ENCODE measurements around the gene AMZ1. TPM values are rescaled to one million over a fixed set of nuclear protein-coding genes. Genes with fewer than 3 reads are reported as not detected.

The AMZ1 gene
- total RNA-seq (under 1 TPM; 0.32 to 0.76 TPM), total RNA-seq (0.46 to 2.5 reads per million in 2 donors)

- Mint-ChIP-seq H3K4me1 (peaks cover 5% of the 10 kb centered on the region), H3K36me3 (ENCODE audit: low read depth) (peaks cover 5% of the 10 kb centered on the region), H3K4me3 (peak within 1 kb of the TSS; percentile 55), H3K27ac (no peak within 1 kb of the TSS), H3K27me3 (peaks cover 35% of the 10 kb centered on the region)
- no peaks in the 10 kb centered on the region for H3K9me3 ChIP-seq (ENCODE audit: control insufficient read depth, low read length, poor library complexity, severe bottlenecking)
- no peak for DNase-seq
- no peak for ATAC-seq
Measured at GRCh38 chr7:2687881-2688318, at the start of gene AMZ1. AMZ1 (plus strand) TSS chr7:2688202; CDS start chr7:2700452, 12,250 bp downstream.

GRCh38 chr7:2638224-2638991, 49.6 kb upstream of the AMZ1 start:
- no peaks in the 10 kb centered on the region for H3K9me3 ChIP-seq (ENCODE audit: control insufficient read depth, low read length, poor library complexity, severe bottlenecking)
- Mint-ChIP-seq H3K4me3 (no peak overlapping the region), H3K36me3 (ENCODE audit: low read depth) (no peaks in the 10 kb centered on the region), H3K27ac (no peak overlapping the region), H3K27me3 (no peaks in the 10 kb centered on the region), H3K4me1 (peaks cover 8% of the 10 kb centered on the region)
- DNase-seq = no peak
- no peak for ATAC-seq

- no peak for DNase-seq
- no peaks in the 10 kb centered on the region for H3K27me3 Mint-ChIP-seq
- peaks cover 2% of the 10 kb centered on the region for H3K4me1 Mint-ChIP-seq
- no peaks in the 10 kb centered on the region for H3K9me3 ChIP-seq (ENCODE audit: control insufficient read depth, low read length, poor library complexity, severe bottlenecking)
- no peak for ATAC-seq
- no peak overlapping the region for H3K27ac Mint-ChIP-seq
- no peaks in the 10 kb centered on the region for H3K36me3 Mint-ChIP-seq (ENCODE audit: low read depth)
- H3K4me3 Mint-ChIP-seq = no peak overlapping the region
Measured at GRCh38 chr7:2639181-2639681, 48.8 kb upstream of the AMZ1 start.

GRCh38 chr7:2639695-2640481, 48.1 kb upstream of the AMZ1 start:
- Mint-ChIP-seq H3K27ac (no peak overlapping the region), H3K4me3 (no peak overlapping the region), H3K4me1 (peaks cover 3% of the 10 kb centered on the region), H3K27me3 (no peaks in the 10 kb centered on the region), H3K36me3 (ENCODE audit: low read depth) (no peaks in the 10 kb centered on the region)
- ATAC-seq (no peak), DNase-seq (no peak)
- no peaks in the 10 kb centered on the region for H3K9me3 ChIP-seq (ENCODE audit: control insufficient read depth, low read length, poor library complexity, severe bottlenecking)

GRCh38 chr7:2640482-2640830, 47.5 kb upstream of the AMZ1 start:
- H3K4me1 Mint-ChIP-seq = peaks cover 9% of the 10 kb centered on the region
- H3K9me3 ChIP-seq (ENCODE audit: control insufficient read depth, low read length, poor library complexity, severe bottlenecking) = no peaks in the 10 kb centered on the region
- no peaks in the 10 kb centered on the region for H3K27me3 Mint-ChIP-seq
- no peak overlapping the region for H3K27ac Mint-ChIP-seq
- ATAC-seq (no peak), DNase-seq (no peak)
- no peak overlapping the region for H3K4me3 Mint-ChIP-seq
- no peaks in the 10 kb centered on the region for H3K36me3 Mint-ChIP-seq (ENCODE audit: low read depth)

GRCh38 chr7:2640846-2641316, 47.1 kb upstream of the AMZ1 start:
- H3K27me3 Mint-ChIP-seq = no peaks in the 10 kb centered on the region
- peaks cover 10% of the 10 kb centered on the region for H3K4me1 Mint-ChIP-seq
- no peaks in the 10 kb centered on the region for H3K9me3 ChIP-seq (ENCODE audit: control insufficient read depth, low read length, poor library complexity, severe bottlenecking)
- no peak for DNase-seq
- H3K36me3 Mint-ChIP-seq (ENCODE audit: low read depth) = no peaks in the 10 kb centered on the region
- ATAC-seq = no peak
- no peak overlapping the region for H3K4me3 Mint-ChIP-seq
- H3K27ac Mint-ChIP-seq = no peak overlapping the region

- H3K9me3 ChIP-seq (ENCODE audit: control insufficient read depth, low read length, poor library complexity, severe bottlenecking) = no peaks in the 10 kb centered on the region
- Mint-ChIP-seq H3K36me3 (ENCODE audit: low read depth) (no peaks in the 10 kb centered on the region), H3K27ac (no peak overlapping the region), H3K4me1 (peaks cover 8% of the 10 kb centered on the region), H3K4me3 (no peak overlapping the region), H3K27me3 (no peaks in the 10 kb centered on the region)
- ATAC-seq = no peak
- no peak for DNase-seq
Measured at GRCh38 chr7:2641406-2642393, 46.3 kb upstream of the AMZ1 start.

- Mint-ChIP-seq H3K4me1 (peaks cover 8% of the 10 kb centered on the region), H3K4me3 (no peak overlapping the region), H3K36me3 (ENCODE audit: low read depth) (no peaks in the 10 kb centered on the region), H3K27me3 (no peaks in the 10 kb centered on the region), H3K27ac (no peak overlapping the region)
- ATAC-seq (no peak), DNase-seq (no peak)
- H3K9me3 ChIP-seq (ENCODE audit: control insufficient read depth, low read length, poor library complexity, severe bottlenecking) = no peaks in the 10 kb centered on the region
Measured at GRCh38 chr7:2643386-2644219, 44.4 kb upstream of the AMZ1 start.

GRCh38 chr7:2644220-2644561, 43.8 kb upstream of the AMZ1 start:
- Mint-ChIP-seq H3K36me3 (ENCODE audit: low read depth) (no peaks in the 10 kb centered on the region), H3K27me3 (no peaks in the 10 kb centered on the region), H3K27ac (no peak overlapping the region), H3K4me3 (no peak overlapping the region), H3K4me1 (peaks cover 8% of the 10 kb centered on the region)
- ATAC-seq = no peak
- no peaks in the 10 kb centered on the region for H3K9me3 ChIP-seq (ENCODE audit: control insufficient read depth, low read length, poor library complexity, severe bottlenecking)
- DNase-seq = no peak

- H3K36me3 Mint-ChIP-seq (ENCODE audit: low read depth) = no peaks in the 10 kb centered on the region
- DNase-seq (no peak), ATAC-seq (peak; percentile 42)
- no peaks in the 10 kb centered on the region for H3K9me3 ChIP-seq (ENCODE audit: control insufficient read depth, low read length, poor library complexity, severe bottlenecking)
- H3K27ac Mint-ChIP-seq = no peak overlapping the region
- H3K4me3 Mint-ChIP-seq = peak overlapping the region; percentile 82
- H3K4me1 Mint-ChIP-seq = peaks cover 8% of the 10 kb centered on the region
- H3K27me3 Mint-ChIP-seq = no peaks in the 10 kb centered on the region
Measured at GRCh38 chr7:2644562-2645273, 43.3 kb upstream of the AMZ1 start.

GRCh38 chr7:2645274-2645868, 42.6 kb upstream of the AMZ1 start:
- DNase-seq = no peak
- peak; percentile 31 for ATAC-seq

More at GRCh38 chr7:2645274-2645868, 42.6 kb upstream of the AMZ1 start:
- Mint-ChIP-seq H3K27ac (no peak overlapping the region), H3K4me3 (peak overlapping the region; percentile 82), H3K27me3 (no peaks in the 10 kb centered on the region), H3K4me1 (peaks cover 8% of the 10 kb centered on the region), H3K36me3 (ENCODE audit: low read depth) (no peaks in the 10 kb centered on the region)
- H3K9me3 ChIP-seq (ENCODE audit: control insufficient read depth, low read length, poor library complexity, severe bottlenecking) = no peaks in the 10 kb centered on the region

Measured in T-helper 17 cell (primary cell).